HG02610 (cell line): Measurements from ENCODE around the gene NXPH1.

Source experiments
- ATAC-seq: cut with Tn5 transposase; IDR thresholded peaks from one replicate; pipeline ENCODE4 v1.9.1; 2021; ENCODE audit warnings: mild to moderate bottlenecking, moderate library complexity; ENCODE audit not compliant: unreplicated experiment

NXPH1 gene

GRCh38 chr7:8590225-8590624 is 156.8 kb downstream of the NXPH1 start:
- no peak for ATAC-seq

- no peak for ATAC-seq
Measured at GRCh38 chr7:8590791-8591190, 157.4 kb downstream of the NXPH1 start.

GRCh38 chr7:8591289-8591688 is 157.9 kb downstream of the NXPH1 start:
- ATAC-seq: no peak

GRCh38 chr7:8592167-8592566 is 158.8 kb downstream of the NXPH1 start:
- no peak for ATAC-seq

- no peak for ATAC-seq
Measured at GRCh38 chr7:8594115-8594514, 160.7 kb downstream of the NXPH1 start.

GRCh38 chr7:8597565-8597964 is 164.2 kb downstream of the NXPH1 start:
- no peak for ATAC-seq

- ATAC-seq: no peak
Measured at GRCh38 chr7:8601121-8601520, 167.7 kb downstream of the NXPH1 start.

GRCh38 chr7:8605221-8605620 is 171.8 kb downstream of the NXPH1 start:
- ATAC-seq: no peak

GRCh38 chr7:8612584-8612983 is 179.2 kb downstream of the NXPH1 start:
- ATAC-seq: no peak

- no peak for ATAC-seq
Measured at GRCh38 chr7:8613191-8613590, 179.8 kb downstream of the NXPH1 start.

GRCh38 chr7:8615019-8615418 is 181.6 kb downstream of the NXPH1 start:
- ATAC-seq: no peak

- no peak for ATAC-seq
Measured at GRCh38 chr7:8618441-8619070, 185.1 kb downstream of the NXPH1 start.

GRCh38 chr7:8620169-8620568 is 186.8 kb downstream of the NXPH1 start:
- ATAC-seq: no peak

- no peak for ATAC-seq
Measured at GRCh38 chr7:8625612-8626011, 192.2 kb downstream of the NXPH1 start.

GRCh38 chr7:8627325-8627724 is 193.9 kb downstream of the NXPH1 start:
- ATAC-seq: no peak

- ATAC-seq: no peak
Measured at GRCh38 chr7:8628656-8629055, 195.2 kb downstream of the NXPH1 start.

- ATAC-seq: no peak
Measured at GRCh38 chr7:8629504-8629903, 196.1 kb downstream of the NXPH1 start.

- no peak for ATAC-seq
Measured at GRCh38 chr7:8637322-8637721, 203.9 kb downstream of the NXPH1 start.

GRCh38 chr7:8638076-8638475 is 204.7 kb downstream of the NXPH1 start:
- ATAC-seq: no peak

- no peak for ATAC-seq
Measured at GRCh38 chr7:8639668-8640067, 206.3 kb downstream of the NXPH1 start.

GRCh38 chr7:8640671-8641070 is 207.3 kb downstream of the NXPH1 start:
- no peak for ATAC-seq

- no peak for ATAC-seq
Measured at GRCh38 chr7:8668627-8669500, 235.5 kb downstream of the NXPH1 start.

- ATAC-seq: no peak
Measured at GRCh38 chr7:8669501-8669851, 236.1 kb downstream of the NXPH1 start.
